ENCODE measurements around the gene DCST1.
A peak's percentile ranks its signal among the peaks of the same experiment; 100 is the strongest.

DCST1 gene

GRCh38 chr1:155077758-155078445 lies 44.3 kb downstream of the DCST1 start:
- no peak for DNase-seq

GRCh38 chr1:155078469-155079209 lies 45.0 kb downstream of the DCST1 start, which contains the start of gene EFNA3:
Gene EFNA3 (plus strand): TSS chr1:155078837. CDS start chr1:155078942, 105 bp downstream.
- DNase-seq = peak; percentile 69

GRCh38 chr1:155079210-155079486 lies 45.5 kb downstream of the DCST1 start:
- DNase-seq = no peak

- DNase-seq = peak; percentile 28
Observed at GRCh38 chr1:155079487-155080311, 46.1 kb downstream of the DCST1 start.

- peak; percentile 42 for DNase-seq
Observed at GRCh38 chr1:155080312-155081228, 46.9 kb downstream of the DCST1 start.

- DNase-seq = peak; percentile 52
Observed at GRCh38 chr1:155081472-155082300, 48.1 kb downstream of the DCST1 start.

- DNase-seq = peak; percentile 41
Observed at GRCh38 chr1:155082301-155083051, 48.9 kb downstream of the DCST1 start.

GRCh38 chr1:155083052-155083541 lies 49.5 kb downstream of the DCST1 start:
- DNase-seq = no peak

- DNase-seq = no peak
Observed at GRCh38 chr1:155083865-155084721, 50.5 kb downstream of the DCST1 start.

GRCh38 chr1:155084722-155085503 lies 51.3 kb downstream of the DCST1 start:
- peak; percentile 92 for DNase-seq

GRCh38 chr1:155085504-155086127 lies 52.0 kb downstream of the DCST1 start:
- DNase-seq = peak; percentile 80

- DNase-seq = peak; percentile 81
Observed at GRCh38 chr1:155086128-155086741, 52.6 kb downstream of the DCST1 start.

GRCh38 chr1:155086856-155087535 lies 53.4 kb downstream of the DCST1 start:
- no peak for DNase-seq

- peak; percentile 83 for DNase-seq
Observed at GRCh38 chr1:155091071-155092051, 57.7 kb downstream of the DCST1 start.

- no peak for DNase-seq
Observed at GRCh38 chr1:155092131-155092530, 58.5 kb downstream of the DCST1 start.

GRCh38 chr1:155092641-155093040 lies 59.0 kb downstream of the DCST1 start:
- DNase-seq = no peak

Data from stimulated activated CD4-positive, alpha-beta T cell treated with anti-CD3 and anti-CD28 coated beads, Interleukin-4, amount 100 ng/mL, for 1 hour (primary cell).